Neutrophil (primary cell): ENCODE results near the gene ALKBH1.
A peak's percentile ranks its signal among the peaks of the same experiment; 100 is the strongest.

ENCODE experiments used
- H3K27ac ChIP-seq: fragments of 200-600 bp; sonication (generic); 2 replicates; pipeline ENCODE4 v1.5.1; 2016; ENCODE audit warnings: mild to moderate bottlenecking, moderate library complexity
- H3K27me3 ChIP-seq: fragments of 200-600 bp; sonication (generic); 2 replicates; pipeline ENCODE4 v1.6.0; 2016; ENCODE audit warnings: mild to moderate bottlenecking
- H3K36me3 ChIP-seq: fragments of 200-600 bp; sonication (generic); 2 replicates; pipeline ENCODE4 v1.5.1; 2017
- H3K4me1 ChIP-seq, 2 experiments: fragments of 200-600 bp in 1 of 2; sonication (generic) in 1 of 2; 1 replicate in 1 of 2; 2 replicates in 1 of 2; pipeline versions ENCODE4 v1.5.1 to v1.6.1; 2013 to 2016; ENCODE audit warnings: low read depth in 1 of 2, low read length in 1 of 2, mild to moderate bottlenecking in 1 of 2, moderate library complexity in 1 of 2; ENCODE audit not compliant: control insufficient read depth in 1 of 2, insufficient read depth in 1 of 2
- H3K4me3 ChIP-seq, 2 experiments: fragments of 200-600 bp in 1 of 2; sonication (generic) in 1 of 2; 1 replicate in 1 of 2; 2 replicates in 1 of 2; pipeline ENCODE4 v1.5.1; 2013 to 2016; ENCODE audit warnings: low read depth in 1 of 2, low read length in 1 of 2, mild to moderate bottlenecking in 1 of 2, moderate library complexity in 1 of 2
- H3K9me3 ChIP-seq: fragments of 200-600 bp; sonication (generic); 2 replicates; pipeline ENCODE4 v1.5.1; 2016
- TF ChIP-seq, protein P1 (sequence below): fragments of 200-600 bp; sonication (generic); IDR thresholded peaks from 2 replicates; pipeline ENCODE4 v1.5.1; 2016; ENCODE audit warnings: antibody characterized with exemption

Gene ALKBH1

DNA sequence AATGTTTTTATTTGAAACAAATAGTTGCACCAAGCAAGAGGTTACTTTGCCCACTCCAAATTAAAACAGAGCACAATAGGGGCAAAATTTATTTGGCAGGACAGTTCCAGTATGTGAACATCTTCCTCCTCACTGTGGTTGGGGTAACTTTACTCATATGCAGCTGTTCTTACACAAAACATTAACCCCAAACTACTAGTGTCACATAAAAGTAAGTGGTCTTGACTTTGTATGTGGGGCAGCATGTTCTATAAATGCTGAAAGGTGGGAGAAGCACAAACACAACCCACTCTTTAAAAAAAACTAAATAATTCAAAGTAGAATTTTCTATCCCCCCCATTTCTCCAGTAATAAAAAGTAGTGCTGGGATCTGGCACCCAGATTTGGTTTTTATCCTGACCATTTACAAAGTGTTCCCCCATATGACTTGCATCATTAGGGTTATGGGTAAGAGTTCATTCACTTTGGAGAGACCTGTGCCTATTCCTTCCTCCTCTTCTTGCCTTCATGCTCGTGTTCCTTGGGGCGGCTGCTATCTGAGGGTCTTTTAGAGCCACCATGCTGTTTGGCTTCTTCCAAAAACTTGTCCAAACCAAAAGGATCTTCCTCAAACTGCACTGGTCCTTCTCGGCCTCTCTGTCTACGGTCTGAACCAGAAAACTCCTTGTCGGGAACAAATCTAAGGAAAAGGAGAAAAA, 9.9 kb upstream of the ALKBH1 start:
- H3K36me3 ChIP-seq: peaks cover 90% of the 10 kb centered on the region

DNA sequence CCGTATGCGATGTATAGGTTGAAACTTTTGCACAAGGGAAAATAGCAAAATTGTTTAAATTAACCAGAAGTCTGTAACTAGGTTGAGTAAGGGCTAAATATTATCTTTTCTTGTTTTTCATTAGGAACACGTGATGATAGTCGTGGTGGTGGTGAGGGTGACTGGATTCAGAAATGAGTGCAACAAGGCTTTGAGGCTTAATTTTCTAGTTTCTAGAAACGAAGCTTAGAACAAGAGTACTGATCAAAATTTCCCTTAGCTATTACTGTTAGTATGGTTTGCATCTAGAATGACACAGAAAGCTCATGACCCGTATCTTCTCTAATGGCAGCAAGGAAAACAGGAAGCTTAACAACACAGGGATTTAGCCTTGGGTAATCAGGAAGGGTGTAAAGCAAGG, 7.1 kb upstream of the ALKBH1 start:
- Histone ChIP-seq H3K36me3 (peaks cover 80% of the 10 kb centered on the region), H3K9me3 (no peaks in the 10 kb centered on the region), H3K4me3 (no peak overlapping the region), H3K4me1 (no peaks in the 10 kb centered on the region), H3K27me3 (no peaks in the 10 kb centered on the region), H3K27ac (no peak overlapping the region)
- TF ChIP-seq, protein P1, sequence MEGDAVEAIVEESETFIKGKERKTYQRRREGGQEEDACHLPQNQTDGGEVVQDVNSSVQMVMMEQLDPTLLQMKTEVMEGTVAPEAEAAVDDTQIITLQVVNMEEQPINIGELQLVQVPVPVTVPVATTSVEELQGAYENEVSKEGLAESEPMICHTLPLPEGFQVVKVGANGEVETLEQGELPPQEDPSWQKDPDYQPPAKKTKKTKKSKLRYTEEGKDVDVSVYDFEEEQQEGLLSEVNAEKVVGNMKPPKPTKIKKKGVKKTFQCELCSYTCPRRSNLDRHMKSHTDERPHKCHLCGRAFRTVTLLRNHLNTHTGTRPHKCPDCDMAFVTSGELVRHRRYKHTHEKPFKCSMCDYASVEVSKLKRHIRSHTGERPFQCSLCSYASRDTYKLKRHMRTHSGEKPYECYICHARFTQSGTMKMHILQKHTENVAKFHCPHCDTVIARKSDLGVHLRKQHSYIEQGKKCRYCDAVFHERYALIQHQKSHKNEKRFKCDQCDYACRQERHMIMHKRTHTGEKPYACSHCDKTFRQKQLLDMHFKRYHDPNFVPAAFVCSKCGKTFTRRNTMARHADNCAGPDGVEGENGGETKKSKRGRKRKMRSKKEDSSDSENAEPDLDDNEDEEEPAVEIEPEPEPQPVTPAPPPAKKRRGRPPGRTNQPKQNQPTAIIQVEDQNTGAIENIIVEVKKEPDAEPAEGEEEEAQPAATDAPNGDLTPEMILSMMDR: no peak

More for the DNA sequence above, 9.9 kb upstream of the ALKBH1 start:
- Histone ChIP-seq H3K27me3 (no peaks in the 10 kb centered on the region), H3K9me3 (no peaks in the 10 kb centered on the region), H3K27ac (no peak overlapping the region), H3K4me1 (no peaks in the 10 kb centered on the region), H3K4me3 (no peak overlapping the region)
- TF ChIP-seq, protein P1: no peak

DNA sequence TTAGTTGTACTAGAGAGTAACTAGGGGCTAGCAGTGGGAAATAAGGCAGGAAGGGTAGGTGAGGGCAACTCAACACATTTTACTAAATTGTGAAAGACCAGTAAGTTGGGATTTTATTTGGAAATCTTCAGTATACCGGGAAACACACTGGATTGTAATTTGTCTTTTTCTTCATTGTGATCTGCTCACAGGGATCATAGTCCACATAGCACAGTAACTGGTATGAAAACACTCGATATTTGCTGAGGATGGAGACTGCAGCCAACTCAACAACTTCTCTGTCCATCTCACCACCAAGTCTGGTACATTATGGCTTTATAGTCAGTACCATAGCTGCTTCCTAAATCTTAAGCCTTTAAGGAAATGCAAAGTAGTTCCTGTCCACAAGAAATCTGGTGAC, 2.5 kb upstream of the ALKBH1 start:
- TF ChIP-seq, protein P1: no peak
- Histone ChIP-seq H3K9me3 (no peaks in the 10 kb centered on the region), H3K27ac (no peak overlapping the region), H3K4me1 (peaks cover 20 to 22% of the 10 kb centered on the region in 2 experiments), H3K36me3 (peaks cover 36% of the 10 kb centered on the region), H3K27me3 (no peaks in the 10 kb centered on the region), H3K4me3 (no peak overlapping the region)

DNA sequence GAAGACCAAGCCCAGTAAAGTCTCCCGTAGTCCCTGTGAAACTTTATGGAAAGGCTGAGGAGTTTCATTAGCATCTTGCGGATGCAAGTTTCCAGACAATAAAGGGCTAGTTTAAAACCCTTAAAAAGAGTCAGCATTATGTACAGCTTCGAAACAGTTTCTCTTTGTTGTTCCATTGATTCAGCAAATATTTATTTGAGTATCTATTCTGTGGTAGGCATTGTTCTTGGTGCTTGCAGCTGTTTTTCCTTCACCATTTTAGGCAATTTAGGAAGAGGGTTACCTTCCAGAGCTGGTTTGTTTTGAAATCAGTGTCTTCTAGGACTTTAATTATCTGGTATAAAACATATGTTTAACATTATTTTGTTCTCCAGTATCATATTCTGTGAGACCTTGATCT, 1.6 kb upstream of the ALKBH1 start:
- TF ChIP-seq, protein P1: no peak
- no peak overlapping the region for H3K27ac ChIP-seq
- no peaks in the 10 kb centered on the region for H3K9me3 ChIP-seq
- H3K36me3 ChIP-seq: peaks cover 26% of the 10 kb centered on the region
- no peak overlapping the region for H3K4me3 ChIP-seq
- H3K27me3 ChIP-seq: no peaks in the 10 kb centered on the region
- H3K4me1 ChIP-seq: peaks cover 20 to 22% of the 10 kb centered on the region in 2 experiments

DNA sequence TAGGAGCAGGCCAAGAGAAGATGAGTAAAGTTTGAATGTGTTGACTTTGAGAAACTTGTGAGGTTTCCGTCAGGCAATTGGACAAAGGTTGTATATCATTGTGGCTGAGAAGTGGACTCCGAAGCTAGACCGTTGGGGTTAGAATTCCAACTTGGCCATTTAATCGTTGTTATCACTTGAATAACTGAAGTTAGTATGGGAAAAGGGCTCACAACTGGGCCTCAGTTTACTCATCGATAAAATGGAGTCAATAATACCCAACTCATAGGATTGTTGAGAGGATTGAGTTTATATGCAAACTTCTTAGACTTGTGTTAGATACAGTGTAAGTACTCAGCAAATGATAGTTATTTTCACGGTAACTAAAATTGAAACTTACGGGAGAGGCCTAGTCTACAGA, 926 bp upstream of the ALKBH1 start:
- Histone ChIP-seq H3K4me3 (peak overlapping the region; percentile 95 to 97), H3K36me3 (peaks cover 27% of the 10 kb centered on the region), H3K27ac (no peak overlapping the region), H3K4me1 (peaks cover 20 to 22% of the 10 kb centered on the region in 2 experiments), H3K27me3 (no peaks in the 10 kb centered on the region), H3K9me3 (no peaks in the 10 kb centered on the region)
- TF ChIP-seq, protein P1: no peak
